Hematopoietic multipotent progenitor cell treated with erythropoietin and hydrocortisone succinate and interleukin-3 and kit ligand, for 6 days (in vitro differentiated cells): ENCODE measurements around the gene ADAMTSL5.

Experiments used
- DNase-seq: peaks from one replicate; pipeline ENCODE4 v3.0.0-alpha.2; 2015

Gene ADAMTSL5

DNA sequence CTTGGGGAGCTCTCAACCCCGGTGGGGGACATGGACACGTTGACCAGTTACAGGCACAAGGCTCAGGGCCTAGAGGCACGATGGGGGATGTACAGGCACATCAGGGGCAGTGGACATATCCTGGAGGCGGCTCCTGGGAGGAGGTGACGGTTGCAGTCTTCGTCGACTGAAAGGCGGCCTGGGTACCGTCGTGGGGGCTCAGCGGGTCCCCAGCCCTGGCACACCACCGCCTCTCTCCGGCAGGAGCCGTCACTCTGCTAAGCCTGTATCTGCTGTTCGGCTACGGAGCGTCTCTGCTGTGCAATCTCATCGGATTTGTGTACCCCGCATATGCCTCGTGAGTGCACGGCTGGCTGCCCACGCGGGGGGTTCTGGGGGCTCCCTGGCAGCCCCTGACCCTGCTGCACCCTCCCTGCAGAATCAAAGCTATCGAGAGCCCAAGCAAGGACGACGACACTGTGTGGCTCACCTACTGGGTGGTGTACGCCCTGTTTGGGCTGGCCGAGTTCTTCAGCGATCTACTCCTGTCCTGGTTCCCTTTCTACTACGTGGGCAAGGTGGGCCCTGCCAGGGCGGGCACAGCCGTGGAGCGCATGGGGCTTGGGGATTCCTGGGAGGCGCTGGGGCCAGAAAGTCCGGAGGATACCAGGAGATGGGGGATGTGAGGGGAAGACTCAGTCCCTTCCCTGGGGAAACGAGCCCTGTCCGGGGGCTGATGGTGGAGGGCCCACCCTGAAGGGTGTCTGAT is 17.6 kb downstream of the ADAMTSL5 start:
- no peak for DNase-seq

DNA sequence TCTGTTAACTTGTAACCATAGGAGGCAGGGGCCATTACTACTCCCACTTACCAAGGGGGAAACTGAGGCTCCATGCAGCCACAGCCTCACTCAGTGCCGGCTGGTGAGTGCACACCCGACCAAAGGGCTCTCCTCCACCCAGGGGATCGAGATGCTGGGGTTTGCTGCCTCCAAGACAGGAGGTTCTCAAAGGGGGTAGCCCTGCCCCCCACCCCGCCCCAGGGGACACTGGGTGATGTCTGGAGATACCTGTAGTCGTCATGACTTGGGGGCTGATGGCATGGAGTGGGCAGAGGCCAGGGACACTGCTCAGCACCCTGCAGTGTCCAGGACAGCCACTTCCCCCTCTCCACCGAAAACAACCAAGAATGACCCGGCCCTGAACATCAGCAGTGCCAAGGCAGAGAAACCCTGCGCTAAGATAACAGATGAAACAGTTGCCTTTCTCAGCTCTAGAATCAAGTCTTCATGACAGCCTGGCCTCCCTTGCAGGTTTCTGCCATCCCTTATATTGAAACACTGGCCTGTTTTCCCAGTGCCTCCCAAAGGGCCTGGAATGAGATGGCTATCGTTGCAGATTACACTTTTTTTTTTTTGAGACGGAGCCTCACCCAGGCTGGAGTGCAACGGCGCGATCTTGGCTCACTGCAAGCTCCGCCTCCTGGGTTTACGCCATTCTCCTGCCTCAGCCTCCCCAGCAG is 18.6 kb downstream of the ADAMTSL5 start:
- no peak for DNase-seq

DNA sequence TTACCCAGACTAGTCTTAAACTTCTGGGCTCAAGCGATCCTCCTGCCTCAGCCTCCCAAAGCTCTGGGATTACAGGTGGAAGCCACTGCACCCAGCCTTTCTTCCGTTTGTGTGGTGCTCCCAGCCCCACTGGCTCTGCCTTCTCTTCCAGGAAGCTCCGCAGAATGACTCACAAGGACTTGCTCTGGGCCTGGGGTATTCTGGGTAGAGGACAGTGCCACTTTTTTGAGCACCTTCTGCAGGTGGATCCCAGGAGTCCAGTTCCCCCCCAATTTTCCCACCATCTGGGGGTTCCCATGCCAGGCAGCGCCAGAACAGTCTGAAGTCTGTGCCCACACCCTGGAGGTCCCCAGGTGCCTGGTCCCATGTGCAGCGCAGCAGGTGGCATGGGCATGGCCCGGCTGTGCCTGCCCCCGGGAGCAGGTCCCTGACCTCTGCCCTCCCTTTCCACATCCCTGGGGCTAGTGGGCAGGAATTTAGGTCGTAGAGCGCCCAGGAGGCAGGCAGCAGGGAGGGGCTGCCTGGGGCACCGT is 20.3 kb downstream of the ADAMTSL5 start:
- no peak for DNase-seq

DNA sequence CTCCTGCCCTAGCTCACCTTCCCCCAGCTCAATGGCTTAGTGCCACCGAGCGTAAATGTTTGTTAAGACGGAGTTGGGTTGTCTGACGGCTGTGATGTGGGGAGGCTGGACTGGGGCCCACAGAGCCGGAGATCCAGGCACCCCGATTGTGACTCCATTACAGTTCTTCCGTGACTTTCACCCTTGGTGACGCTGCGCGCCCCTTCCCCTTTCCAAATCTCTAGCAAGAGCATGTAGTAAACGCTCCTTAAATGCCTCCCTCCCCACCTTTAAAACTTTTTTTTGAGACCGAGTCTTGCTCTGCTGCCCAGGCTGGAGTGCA is 21.0 kb downstream of the ADAMTSL5 start:
- DNase-seq, result no peak

- DNase-seq, result no peak
These were observed 21.5 kb downstream of the ADAMTSL5 start, which contains the start of gene REEP6 for GRCh38 chr19:1491114-1491848. Gene REEP6 (plus strand): TSS chr19:1491181. CDS start chr19:1491270, 89 bp downstream.

DNA sequence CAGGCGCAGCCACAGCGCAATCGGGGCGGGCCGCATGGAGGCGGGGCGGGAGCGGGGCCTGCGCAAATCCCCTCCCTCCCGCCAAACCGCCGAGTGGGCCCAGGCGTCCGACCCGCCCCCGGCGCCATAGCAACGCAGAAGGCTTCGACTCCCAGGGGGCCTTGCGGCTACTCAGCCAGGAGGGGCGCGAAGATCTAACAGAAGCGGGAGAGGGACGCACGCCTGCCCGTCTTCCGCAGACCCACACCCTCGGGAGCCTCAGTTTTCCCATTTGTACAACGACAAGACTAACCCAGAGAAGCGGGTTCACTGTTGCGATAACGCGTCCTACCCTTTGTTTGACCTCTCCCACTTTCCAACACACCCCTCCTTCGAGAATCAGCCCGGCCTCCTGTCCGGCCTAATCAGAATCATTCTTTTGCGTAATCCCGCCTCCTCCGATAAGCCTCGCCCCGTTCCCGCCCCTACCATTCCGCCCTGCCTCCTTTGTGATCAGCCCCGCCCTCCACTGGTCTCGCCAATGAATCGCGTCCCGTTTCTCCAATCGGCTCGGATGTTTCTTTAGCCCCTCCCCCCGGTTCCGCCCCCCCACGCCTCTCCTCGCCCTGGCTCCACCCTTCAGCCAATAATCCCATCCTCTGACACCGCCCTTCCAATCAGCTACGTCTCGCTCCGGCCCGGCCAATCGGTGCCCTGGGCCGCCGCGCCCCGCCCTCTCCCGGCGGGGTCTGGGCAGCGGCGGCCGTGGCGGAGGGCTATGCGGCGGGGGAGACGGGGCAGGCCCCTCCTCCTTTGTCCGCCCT is 22.3 kb downstream of the ADAMTSL5 start, which contains the start of gene PCSK4:
TSS of gene PCSK4 (minus strand) at position 40 of the 803 bp plus-strand sequence. CDS start at position 36, 4 bp downstream.
- DNase-seq, result peak; percentile 99

- DNase-seq, result peak; percentile 51
These were observed 23.1 kb downstream of the ADAMTSL5 start for GRCh38 chr19:1489463-1490310.

DNA sequence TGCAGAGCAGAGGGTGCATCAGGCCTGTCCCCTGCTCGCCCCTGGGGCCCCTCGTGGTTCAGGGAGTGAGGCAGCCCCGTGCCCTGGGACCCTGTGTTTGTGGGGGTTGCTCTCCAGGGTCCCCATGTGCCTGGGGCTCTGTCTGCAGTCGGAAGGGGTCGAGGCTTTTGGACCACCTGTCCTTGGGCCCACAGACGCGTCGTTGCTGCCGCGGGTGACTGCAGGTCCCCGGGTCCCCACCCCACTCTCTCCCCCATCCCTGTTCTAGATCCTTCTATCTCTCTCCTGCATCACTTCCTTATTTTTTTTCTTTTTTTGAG is 24.6 kb downstream of the ADAMTSL5 start:
- DNase-seq, result no peak

GRCh38 chr19:1487576-1488281 is 25.1 kb downstream of the ADAMTSL5 start:
- no peak for DNase-seq

DNA sequence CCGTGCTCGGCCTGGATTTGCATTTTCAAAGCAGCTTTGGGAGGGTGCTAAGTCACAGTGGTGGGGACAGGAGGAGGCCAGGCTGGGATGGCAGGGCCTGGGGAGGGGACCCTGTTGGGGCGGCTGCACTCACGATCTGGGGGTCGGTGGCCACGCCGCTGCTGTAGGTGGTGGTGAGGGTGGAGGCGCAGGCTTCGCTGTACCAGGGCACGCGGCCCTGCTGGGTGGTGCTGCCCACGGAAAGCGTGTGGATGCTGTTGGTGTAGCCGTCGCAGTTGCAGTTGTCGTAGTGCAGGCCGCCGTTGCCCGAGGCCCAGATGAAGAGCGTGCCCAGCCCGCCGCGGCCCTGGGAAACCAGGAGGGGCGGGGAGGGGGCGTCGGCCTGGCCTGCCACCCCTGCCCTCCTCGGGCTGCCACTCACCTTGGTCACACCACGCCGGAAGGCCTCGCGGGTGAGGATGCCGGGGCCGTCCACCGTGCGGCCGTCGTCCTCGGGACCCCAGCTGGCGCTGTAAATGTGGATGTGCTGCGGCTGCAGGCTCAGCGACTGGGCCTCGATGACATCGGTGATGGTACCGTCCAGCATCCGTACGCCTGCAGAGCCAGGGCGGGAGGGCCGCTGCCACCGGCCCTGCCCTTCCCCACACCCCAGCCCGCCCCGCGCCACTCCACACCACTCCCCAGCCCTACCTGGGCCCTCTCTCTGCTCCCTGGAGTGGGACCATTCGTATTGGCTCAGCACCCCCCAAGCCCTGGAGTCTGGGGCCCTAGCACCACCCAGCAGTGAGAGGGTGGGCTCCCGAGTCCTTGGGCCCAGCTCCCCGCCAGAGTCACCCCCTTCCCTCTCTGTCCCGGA is 25.9 kb downstream of the ADAMTSL5 start:
- no peak for DNase-seq

GRCh38 chr19:1483979-1484428 is 28.8 kb downstream of the ADAMTSL5 start:
- no peak for DNase-seq

GRCh38 chr19:1483131-1483978 is 29.5 kb downstream of the ADAMTSL5 start:
- DNase-seq, result no peak

GRCh38 chr19:1482361-1483130 is 30.3 kb downstream of the ADAMTSL5 start:
- no peak for DNase-seq

DNA sequence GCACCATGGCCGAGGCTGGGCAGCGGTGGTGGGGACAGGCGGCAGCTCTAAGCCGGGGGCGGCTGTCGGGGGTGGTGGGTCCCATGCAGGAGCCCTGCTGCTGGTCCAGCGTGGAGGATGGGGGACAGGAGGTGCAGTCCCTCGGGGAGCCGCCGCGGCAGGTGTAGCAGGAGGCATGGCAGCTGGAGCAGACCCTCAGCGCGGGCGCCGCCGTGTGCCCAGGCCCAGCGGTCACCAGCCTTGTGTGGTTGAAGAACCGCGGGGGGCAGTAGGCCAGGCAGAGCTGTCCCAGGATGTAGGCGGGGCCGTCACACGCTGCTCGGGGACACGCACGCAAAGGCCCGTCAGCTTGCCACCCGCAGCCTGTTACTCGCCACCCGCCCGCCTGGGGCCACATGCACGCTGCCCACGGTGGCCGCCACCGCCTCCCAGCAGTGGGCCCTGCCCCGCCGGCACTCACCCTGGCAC is 30.9 kb downstream of the ADAMTSL5 start:
- no peak for DNase-seq

DNA sequence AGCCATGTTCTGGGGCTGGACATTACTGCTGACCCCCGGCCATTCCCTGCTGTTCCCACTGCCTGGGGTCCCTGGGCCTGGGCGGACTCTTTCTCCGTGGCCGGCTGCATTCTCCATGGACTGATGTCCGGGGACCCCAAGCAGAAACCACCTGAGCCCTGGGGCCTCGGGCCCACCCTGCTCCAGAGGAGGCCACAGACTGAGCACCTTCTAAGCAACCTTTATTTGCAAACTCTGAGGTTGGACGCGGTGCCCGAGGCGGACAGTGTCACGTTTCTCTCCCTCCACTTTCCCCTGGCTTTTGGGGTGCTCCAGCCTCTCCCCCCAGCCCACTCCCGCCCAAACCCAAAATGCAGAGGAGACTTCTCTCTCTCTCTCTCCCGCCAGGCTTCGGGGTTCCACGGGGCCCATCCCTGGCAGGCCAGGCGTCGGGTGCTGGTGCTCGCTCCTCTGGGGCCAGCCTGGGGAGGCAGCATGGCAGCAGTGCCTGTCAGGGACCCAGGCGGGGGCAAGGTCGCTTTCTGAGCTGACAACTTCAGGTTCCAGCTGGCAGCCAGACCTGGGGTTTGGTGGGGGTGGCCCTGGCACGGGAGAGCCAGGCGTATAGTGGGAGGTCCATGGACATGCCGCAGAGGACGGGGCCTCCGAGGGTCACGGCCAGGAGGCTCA is 31.5 kb downstream of the ADAMTSL5 start:
- no peak for DNase-seq

DNA sequence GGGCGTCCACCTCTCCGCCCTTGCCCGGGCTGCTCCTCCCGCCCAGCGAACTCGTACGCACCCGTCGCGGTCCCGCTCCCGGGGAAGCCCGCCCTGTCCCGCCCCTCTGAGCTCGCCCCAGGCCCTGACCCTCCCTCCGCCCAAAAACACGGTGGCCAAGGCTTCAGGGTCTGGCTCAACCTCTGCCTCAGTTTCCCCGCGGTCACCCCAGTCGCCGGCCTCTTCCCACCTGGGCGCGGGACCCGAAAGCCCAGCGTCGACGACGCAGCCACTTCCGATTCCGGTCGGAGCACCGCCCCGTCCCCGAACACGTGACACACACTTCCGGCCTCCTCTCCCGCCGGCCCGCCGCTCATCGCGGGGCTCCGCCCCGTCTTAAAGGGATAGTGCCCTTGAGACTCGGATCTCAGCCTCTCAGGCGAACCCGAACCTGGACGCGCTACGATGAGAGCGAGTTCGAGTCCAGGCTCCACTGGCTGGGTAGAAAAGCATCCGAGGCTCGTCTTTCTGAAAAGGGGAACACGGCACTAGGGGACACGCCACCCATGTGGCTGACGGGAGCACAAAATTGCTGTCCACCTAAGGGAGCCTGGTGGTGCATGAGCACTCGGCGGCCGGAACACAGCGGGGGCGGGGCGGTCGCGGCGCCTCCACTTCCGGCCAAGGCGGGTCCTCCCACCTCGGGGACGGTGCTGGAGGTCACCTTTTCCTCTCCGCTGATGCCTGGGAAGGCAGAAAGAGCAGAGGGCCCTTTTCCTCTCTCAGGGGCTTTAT is 33.7 kb downstream of the ADAMTSL5 start, which contains the start of gene C19orf25:
TSS of gene C19orf25 (minus strand) at position 282 of the 774 bp plus-strand sequence. CDS start 312 bp downstream, outside the sequence.
- DNase-seq, result peak; percentile 97
